NCI-H69 (cell line): ENCODE results near the gene MYCL.

ENCODE experiments used
- DNase-seq: peaks from one replicate; lab custom pipeline; 2025; lab: John Stamatoyannopoulos, UW

The MYCL gene

GRCh38 chr1:39852214-39852791, 49.4 kb downstream of the MYCL start:
- peak; percentile 87 for DNase-seq

GRCh38 chr1:39850606-39851216, 51.0 kb downstream of the MYCL start:
- no peak for DNase-seq

DNA sequence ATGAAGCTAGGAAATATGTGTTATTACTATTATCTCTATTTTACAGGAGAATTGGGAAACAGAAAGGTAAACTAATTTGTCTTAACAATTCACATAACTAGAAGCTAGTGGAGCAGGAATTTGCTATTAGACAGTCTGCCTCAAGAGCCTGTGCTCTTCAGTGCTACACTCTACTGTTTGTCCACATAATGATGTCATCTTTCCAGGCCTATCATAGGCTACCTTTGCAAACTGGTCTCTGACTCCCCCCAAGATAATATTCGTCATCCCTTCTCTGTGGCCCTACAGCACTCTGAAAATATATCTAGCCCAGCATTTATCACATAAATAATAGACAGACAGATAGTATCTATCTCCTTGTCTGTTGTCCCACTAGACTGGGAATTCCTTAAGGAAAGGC, 52.5 kb downstream of the MYCL start:
- DNase-seq = no peak

DNA sequence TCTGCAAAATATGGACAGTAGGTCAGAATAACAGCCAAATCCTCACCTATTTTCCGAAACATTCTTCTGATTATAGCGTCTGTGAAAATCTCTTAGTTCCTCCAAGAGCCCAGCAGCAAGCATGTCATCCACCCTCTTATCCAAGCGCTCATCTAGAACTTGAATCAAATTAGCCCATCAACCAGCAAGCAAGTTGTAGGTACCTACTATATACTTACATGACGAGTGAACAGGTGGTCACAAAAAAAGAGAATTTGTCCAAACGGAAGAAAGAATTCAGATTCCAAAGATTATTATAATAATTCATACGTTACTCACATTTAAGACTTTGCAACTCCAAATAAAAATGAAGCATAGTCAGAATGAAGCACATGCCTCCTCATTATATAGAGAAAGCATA, 53.8 kb downstream of the MYCL start:
- DNase-seq = no peak

GRCh38 chr1:39846796-39847195, 54.9 kb downstream of the MYCL start:
- no peak for DNase-seq

DNA sequence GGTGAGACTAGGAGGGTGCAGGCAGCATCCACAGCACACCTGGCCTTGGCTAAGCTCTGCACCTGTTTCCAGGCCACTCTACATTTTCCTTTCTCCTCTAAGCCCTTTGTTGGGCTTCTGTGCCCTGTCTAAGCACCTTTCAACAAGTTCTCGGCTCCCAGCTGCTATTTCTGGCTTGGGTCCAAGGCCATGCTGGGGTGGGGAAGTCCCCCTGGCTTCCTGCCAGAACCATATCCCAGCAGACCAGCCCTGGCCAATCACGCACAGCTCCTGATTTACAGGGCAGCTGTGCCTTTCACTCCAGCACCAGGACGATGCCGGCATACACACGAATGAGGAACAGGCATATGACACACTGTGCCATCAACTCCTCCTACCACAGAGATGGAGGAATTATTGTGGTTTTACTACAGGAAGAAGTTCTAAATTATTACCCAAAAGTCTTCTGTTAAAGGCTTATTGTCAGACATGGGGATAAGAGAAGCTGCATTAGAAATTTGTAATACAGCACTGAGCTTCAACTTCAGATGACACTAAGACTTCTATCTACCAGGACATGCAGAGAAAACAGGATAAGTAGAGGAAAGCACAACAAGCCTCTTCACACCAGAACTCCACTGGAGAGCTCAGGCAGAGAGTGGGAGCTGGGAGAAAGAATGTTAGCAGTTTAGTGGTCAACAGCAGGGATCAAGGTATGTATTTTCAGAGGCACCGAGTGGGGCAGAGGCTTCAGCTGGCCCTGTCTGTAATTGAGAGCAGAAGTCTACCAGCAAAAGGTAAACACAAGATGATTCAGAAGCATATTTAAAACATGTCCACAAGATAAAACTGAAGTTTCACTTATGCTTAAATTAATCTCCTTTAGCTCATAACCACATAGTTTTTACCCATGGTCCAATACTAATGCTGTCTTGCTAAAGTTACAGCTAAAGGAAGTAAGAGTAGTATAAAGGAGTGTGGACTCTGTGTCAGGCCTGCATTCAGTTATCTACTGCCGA, 55.8 kb downstream of the MYCL start:
- DNase-seq = peak; percentile 96
